DOHH2 (cell line): ENCODE data around the gene SGO2.

Experiments used
- H3F3A ChIP-seq: fragments of 200-600 bp; sonication (generic), shearing (Covaris generic); 2 replicates; pipeline ENCODE4 v1.6.0; 2016; ENCODE audit warnings: antibody characterized with exemption, mild to moderate bottlenecking; ENCODE audit not compliant: control insufficient read depth, insufficient read depth
- H3K27ac ChIP-seq: fragments of 200-600 bp; sonication (generic); 2 replicates; pipeline ENCODE4 v1.5.1; 2014; ENCODE audit warnings: low read depth, mild to moderate bottlenecking, low read length, moderate library complexity
- H3K27me3 ChIP-seq: fragments of 200-600 bp; sonication (generic); 2 replicates; pipeline ENCODE4 v1.6.1; 2014; ENCODE audit warnings: mild to moderate bottlenecking, low read length, mixed read lengths; ENCODE audit not compliant: control insufficient read depth
- H3K36me3 ChIP-seq: fragments of 200-600 bp; sonication (generic); 2 replicates; pipeline ENCODE4 v1.6.1; 2014; ENCODE audit warnings: mild to moderate bottlenecking, low read length, moderate library complexity, mixed read lengths; ENCODE audit not compliant: control insufficient read depth
- H3K4me1 ChIP-seq: fragments of 200-600 bp; sonication (generic); 2 replicates; pipeline ENCODE4 v1.6.1; 2014; ENCODE audit warnings: mild to moderate bottlenecking, low read length, mixed read lengths; ENCODE audit not compliant: control insufficient read depth
- H3K4me2 ChIP-seq: fragments of 200-600 bp; sonication (generic); 2 replicates; pipeline ENCODE4 v1.6.0; 2014; ENCODE audit warnings: mild to moderate bottlenecking, low read length, moderate library complexity
- H3K4me3 ChIP-seq: fragments of 200-600 bp; sonication (generic); 2 replicates; pipeline ENCODE4 v1.5.1; 2014; ENCODE audit warnings: mild to moderate bottlenecking, low read length, mixed read lengths
- H3K79me2 ChIP-seq: fragments of 200-600 bp; sonication (generic); 2 replicates; pipeline ENCODE4 v1.6.1; 2014; ENCODE audit warnings: mild to moderate bottlenecking, low read length, mixed read lengths; ENCODE audit not compliant: control insufficient read depth
- H3K9me2 ChIP-seq: fragments of 200-600 bp; sonication (generic); replicated peaks from 2 replicates; pipeline ENCODE4 v1.6.1; 2014; ENCODE audit warnings: mild to moderate bottlenecking, low read length, mixed read lengths; ENCODE audit not compliant: control insufficient read depth
- H3K9me3 ChIP-seq: fragments of 200-600 bp; sonication (generic); 2 replicates; pipeline ENCODE4 v1.6.1; 2014; ENCODE audit warnings: antibody characterized with exemption, low read length, mixed read lengths; ENCODE audit not compliant: control insufficient read depth, insufficient read depth
- H4K20me1 ChIP-seq: fragments of 200-600 bp; sonication (generic); 2 replicates; pipeline ENCODE4 v1.6.0; 2014; ENCODE audit warnings: low read depth, mild to moderate bottlenecking, antibody characterized with exemption, low read length, moderate library complexity; ENCODE audit not compliant: control insufficient read depth, insufficient read depth
- CTCF ChIP-seq: fragments of 200-600 bp; sonication (generic); IDR thresholded peaks from one replicate; pipeline ENCODE4 v1.5.1; 2014; ENCODE audit warnings: antibody characterized with exemption, mild to moderate bottlenecking, low read depth, low read length; ENCODE audit not compliant: poor library complexity, severe bottlenecking
- EZH2phosphoT487 ChIP-seq: fragments of 200-600 bp; sonication (generic); IDR thresholded peaks from 2 replicates; pipeline ENCODE4 v1.6.1; 2017; ENCODE audit warnings: borderline replicate concordance, mild to moderate bottlenecking, antibody characterized with exemption, low read length, moderate library complexity, mixed read lengths

SGO2 gene

GRCh38 chr2:200600549-200601225 is 74.7 kb downstream of the SGO2 start:
- Histone ChIP-seq H3K9me2 (no peaks in the 10 kb centered on the region), H3K27me3 (peaks cover 16% of the 10 kb centered on the region), H3K36me3 (no peaks in the 10 kb centered on the region), H3K4me2 (no peak overlapping the region), H3K9me3 (no peaks in the 10 kb centered on the region), H3K27ac (no peak overlapping the region), H4K20me1 (no peaks in the 10 kb centered on the region), H3K4me3 (no peak overlapping the region), H3K79me2 (no peaks in the 10 kb centered on the region), H3K4me1 (no peaks in the 10 kb centered on the region), H3F3A (no peaks in the 10 kb centered on the region)
- TF ChIP-seq EZH2phosphoT487 (no peak), CTCF (no peak)

- no peaks in the 10 kb centered on the region for H3K4me1 ChIP-seq
These were observed 76.6 kb downstream of the SGO2 start for GRCh38 chr2:200602584-200602983.

GRCh38 chr2:200603972-200604371 is 78.0 kb downstream of the SGO2 start:
- Histone ChIP-seq H3K4me2 (no peak overlapping the region), H3K27me3 (peaks cover 12% of the 10 kb centered on the region), H3K9me3 (no peaks in the 10 kb centered on the region), H4K20me1 (no peaks in the 10 kb centered on the region), H3K4me3 (no peak overlapping the region), H3K4me1 (no peaks in the 10 kb centered on the region), H3K9me2 (no peaks in the 10 kb centered on the region), H3K79me2 (no peaks in the 10 kb centered on the region), H3F3A (no peaks in the 10 kb centered on the region), H3K27ac (no peak overlapping the region), H3K36me3 (no peaks in the 10 kb centered on the region)
- TF ChIP-seq CTCF = no peak
- no peak for TF ChIP-seq EZH2phosphoT487

More at GRCh38 chr2:200602584-200602983, 76.6 kb downstream of the SGO2 start:
- no peaks in the 10 kb centered on the region for H3F3A ChIP-seq
- no peak overlapping the region for H3K4me3 ChIP-seq
- H3K79me2 ChIP-seq = no peaks in the 10 kb centered on the region
- H4K20me1 ChIP-seq = no peaks in the 10 kb centered on the region
- H3K9me3 ChIP-seq = no peaks in the 10 kb centered on the region
- TF ChIP-seq EZH2phosphoT487 (no peak), CTCF (no peak)
- no peaks in the 10 kb centered on the region for H3K9me2 ChIP-seq
- H3K27ac ChIP-seq = no peak overlapping the region
- peaks cover 8% of the 10 kb centered on the region for H3K27me3 ChIP-seq
- no peaks in the 10 kb centered on the region for H3K36me3 ChIP-seq
- H3K4me2 ChIP-seq = no peak overlapping the region
